Measurements from ENCODE around the gene MPZL1. TPM values are rescaled to one million over a fixed set of nuclear protein-coding genes. Genes with fewer than 3 reads are reported as not detected.

The MPZL1 gene
- total RNA-seq (2014; rRNA removed; shearing (Covaris generic)): 59.2 and 76.5 TPM in 2 replicates

- peak; percentile 84 for DNase-seq (ENCODE audit: low spot score)
Observed at GRCh38 chr1:167721617-167722151, at the start of gene MPZL1. Gene MPZL1, plus strand, starts transcription at chr1:167721982. Its CDS starts 170 bp downstream, at chr1:167722152.

GRCh38 chr1:167672831-167673230, 49.0 kb upstream of the MPZL1 start:
- DNase-seq (ENCODE audit: low spot score): no peak

- no peak for DNase-seq (ENCODE audit: low spot score)
Observed at GRCh38 chr1:167673265-167673664, 48.5 kb upstream of the MPZL1 start.

GRCh38 chr1:167674156-167674555, 47.6 kb upstream of the MPZL1 start:
- no peak for DNase-seq (ENCODE audit: low spot score)

GRCh38 chr1:167675440-167675839, 46.3 kb upstream of the MPZL1 start:
- no peak for DNase-seq (ENCODE audit: low spot score)

- no peak for DNase-seq (ENCODE audit: low spot score)
Observed at GRCh38 chr1:167676205-167676915, 45.4 kb upstream of the MPZL1 start.

GRCh38 chr1:167676916-167677848, 44.6 kb upstream of the MPZL1 start:
- no peak for DNase-seq (ENCODE audit: low spot score)

GRCh38 chr1:167678422-167678821, 43.4 kb upstream of the MPZL1 start:
- no peak for DNase-seq (ENCODE audit: low spot score)

- no peak for DNase-seq (ENCODE audit: low spot score)
Observed at GRCh38 chr1:167678838-167679237, 42.9 kb upstream of the MPZL1 start.

- no peak for DNase-seq (ENCODE audit: low spot score)
Observed at GRCh38 chr1:167679714-167680113, 42.1 kb upstream of the MPZL1 start.

GRCh38 chr1:167681024-167681423, 40.8 kb upstream of the MPZL1 start:
- DNase-seq (ENCODE audit: low spot score): no peak

GRCh38 chr1:167681451-167682098, 40.2 kb upstream of the MPZL1 start:
- no peak for DNase-seq (ENCODE audit: low spot score)

GRCh38 chr1:167683226-167683625, 38.6 kb upstream of the MPZL1 start:
- no peak for DNase-seq (ENCODE audit: low spot score)

GRCh38 chr1:167683641-167684502, 37.9 kb upstream of the MPZL1 start:
- no peak for DNase-seq (ENCODE audit: low spot score)

- DNase-seq (ENCODE audit: low spot score): no peak
Observed at GRCh38 chr1:167685844-167686243, 35.9 kb upstream of the MPZL1 start.

- DNase-seq (ENCODE audit: low spot score): peak; percentile 45
Observed at GRCh38 chr1:167687919-167688519, 33.8 kb upstream of the MPZL1 start.

GRCh38 chr1:167689567-167689920, 32.2 kb upstream of the MPZL1 start:
- no peak for DNase-seq (ENCODE audit: low spot score)

GRCh38 chr1:167690053-167690452, 31.7 kb upstream of the MPZL1 start:
- no peak for DNase-seq (ENCODE audit: low spot score)

- DNase-seq (ENCODE audit: low spot score): no peak
Observed at GRCh38 chr1:167693425-167694045, 28.2 kb upstream of the MPZL1 start.

- no peak for DNase-seq (ENCODE audit: low spot score)
Observed at GRCh38 chr1:167694691-167695090, 27.1 kb upstream of the MPZL1 start.

All from H4 (cell line).